ENCODE data around the gene UBASH3B.

GRCh38 chr11:122616718-122617117, 38.8 kb upstream of the UBASH3B start:
- TF ChIP-seq CTCF (IDR thresholded peaks at IDR 0.05; ENCODE audit: low read depth, low read length) = no peak
- TF ChIP-seq POLR2A (IDR thresholded peaks at IDR 0.05; ENCODE audit: extremely low read depth, insufficient read length) = no peak
- TF ChIP-seq, protein P1, sequence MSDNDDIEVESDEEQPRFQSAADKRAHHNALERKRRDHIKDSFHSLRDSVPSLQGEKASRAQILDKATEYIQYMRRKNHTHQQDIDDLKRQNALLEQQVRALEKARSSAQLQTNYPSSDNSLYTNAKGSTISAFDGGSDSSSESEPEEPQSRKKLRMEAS (IDR thresholded peaks at IDR 0.05; ENCODE audit: low read depth, low read length) = no peak
- TF ChIP-seq MYC (IDR thresholded peaks at IDR 0.05; ENCODE audit: low read depth, low read length) = no peak
